Measurements from ENCODE around the gene PLEKHA6. TPM values are rescaled to one million over a fixed set of nuclear protein-coding genes. Genes with fewer than 3 reads are reported as not detected.

Gene PLEKHA6
- total and polyA plus RNA-seq, 2 experiments from 2014 or later, result 2.8 to 6.2 TPM

DNA sequence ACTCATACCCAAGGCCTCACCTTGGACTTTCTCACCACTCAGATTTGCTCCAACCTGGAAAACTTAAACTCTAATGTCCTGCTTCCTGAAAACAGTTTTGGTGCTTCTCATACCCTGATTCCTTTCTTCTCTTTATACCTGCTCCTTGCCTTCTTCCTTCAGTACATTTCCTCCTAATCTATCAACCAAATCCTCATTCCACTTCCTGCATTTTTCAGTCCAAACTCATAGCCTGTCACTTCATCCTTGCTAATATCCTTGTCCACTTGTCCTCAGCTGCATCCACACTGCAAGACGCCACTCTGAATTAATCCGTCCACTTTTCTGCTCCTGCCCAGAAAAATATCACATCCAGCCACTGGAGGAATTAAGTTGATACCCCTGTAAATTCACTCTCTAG is 26.0 kb upstream of the PLEKHA6 start:
- Histone ChIP-seq H3F3A (replicated peaks; ENCODE audit: low read depth) (no peaks in the 10 kb centered on the region), H3K4me2 (no peak overlapping the region), H3K27ac (ENCODE audit: low read depth) (no peak overlapping the region), H3K4me3 (no peak overlapping the region), H4K20me1 (replicated peaks; ENCODE audit: insufficient read depth) (no peaks in the 10 kb centered on the region), H3K9me2 (ENCODE audit: insufficient read depth) (no peaks in the 10 kb centered on the region), H3K27me3 (ENCODE audit: insufficient read depth) (peaks cover 5% of the 10 kb centered on the region; the same call in 1 of the 2 replicates), H3K36me3 (ENCODE audit: insufficient read depth) (no peaks in the 10 kb centered on the region), H3K4me1 (ENCODE audit: insufficient read depth) (no peaks in the 10 kb centered on the region), H3K79me2 (replicated peaks; ENCODE audit: insufficient read depth) (no peaks in the 10 kb centered on the region), H2AFZ (no peak overlapping the region)
- no peaks in the 10 kb centered on the region for H3K36me3 Mint-ChIP-seq (ENCODE audit: low read depth)
- H3K4me3 Mint-ChIP-seq, result no peak overlapping the region
- DNase-seq (ENCODE audit: low spot score), result no peak
- H3K27ac Mint-ChIP-seq, result no peak overlapping the region
- no peak for ATAC-seq
- no peaks in the 10 kb centered on the region for H3K27me3 Mint-ChIP-seq (ENCODE audit: insufficient read depth, low read depth, poor library complexity)
- TF ChIP-seq EZH2phosphoT487 (IDR thresholded peaks at IDR 0.05; ENCODE audit: unreplicated experiment) (no peak), JUNB (IDR thresholded peaks at IDR 0.05; ENCODE audit: unreplicated experiment) (no peak), EZH2 (IDR thresholded peaks at IDR 0.05; ENCODE audit: low read depth, unreplicated experiment) (no peak), CREB1 (CRISPR knock-in tag; IDR thresholded peaks at IDR 0.05; ENCODE audit: low read depth) (no peak), ZNF331 (CRISPR knock-in tag; IDR thresholded peaks at IDR 0.05; ENCODE audit: low read depth) (no peak)
- TF ChIP-seq, protein P1, sequence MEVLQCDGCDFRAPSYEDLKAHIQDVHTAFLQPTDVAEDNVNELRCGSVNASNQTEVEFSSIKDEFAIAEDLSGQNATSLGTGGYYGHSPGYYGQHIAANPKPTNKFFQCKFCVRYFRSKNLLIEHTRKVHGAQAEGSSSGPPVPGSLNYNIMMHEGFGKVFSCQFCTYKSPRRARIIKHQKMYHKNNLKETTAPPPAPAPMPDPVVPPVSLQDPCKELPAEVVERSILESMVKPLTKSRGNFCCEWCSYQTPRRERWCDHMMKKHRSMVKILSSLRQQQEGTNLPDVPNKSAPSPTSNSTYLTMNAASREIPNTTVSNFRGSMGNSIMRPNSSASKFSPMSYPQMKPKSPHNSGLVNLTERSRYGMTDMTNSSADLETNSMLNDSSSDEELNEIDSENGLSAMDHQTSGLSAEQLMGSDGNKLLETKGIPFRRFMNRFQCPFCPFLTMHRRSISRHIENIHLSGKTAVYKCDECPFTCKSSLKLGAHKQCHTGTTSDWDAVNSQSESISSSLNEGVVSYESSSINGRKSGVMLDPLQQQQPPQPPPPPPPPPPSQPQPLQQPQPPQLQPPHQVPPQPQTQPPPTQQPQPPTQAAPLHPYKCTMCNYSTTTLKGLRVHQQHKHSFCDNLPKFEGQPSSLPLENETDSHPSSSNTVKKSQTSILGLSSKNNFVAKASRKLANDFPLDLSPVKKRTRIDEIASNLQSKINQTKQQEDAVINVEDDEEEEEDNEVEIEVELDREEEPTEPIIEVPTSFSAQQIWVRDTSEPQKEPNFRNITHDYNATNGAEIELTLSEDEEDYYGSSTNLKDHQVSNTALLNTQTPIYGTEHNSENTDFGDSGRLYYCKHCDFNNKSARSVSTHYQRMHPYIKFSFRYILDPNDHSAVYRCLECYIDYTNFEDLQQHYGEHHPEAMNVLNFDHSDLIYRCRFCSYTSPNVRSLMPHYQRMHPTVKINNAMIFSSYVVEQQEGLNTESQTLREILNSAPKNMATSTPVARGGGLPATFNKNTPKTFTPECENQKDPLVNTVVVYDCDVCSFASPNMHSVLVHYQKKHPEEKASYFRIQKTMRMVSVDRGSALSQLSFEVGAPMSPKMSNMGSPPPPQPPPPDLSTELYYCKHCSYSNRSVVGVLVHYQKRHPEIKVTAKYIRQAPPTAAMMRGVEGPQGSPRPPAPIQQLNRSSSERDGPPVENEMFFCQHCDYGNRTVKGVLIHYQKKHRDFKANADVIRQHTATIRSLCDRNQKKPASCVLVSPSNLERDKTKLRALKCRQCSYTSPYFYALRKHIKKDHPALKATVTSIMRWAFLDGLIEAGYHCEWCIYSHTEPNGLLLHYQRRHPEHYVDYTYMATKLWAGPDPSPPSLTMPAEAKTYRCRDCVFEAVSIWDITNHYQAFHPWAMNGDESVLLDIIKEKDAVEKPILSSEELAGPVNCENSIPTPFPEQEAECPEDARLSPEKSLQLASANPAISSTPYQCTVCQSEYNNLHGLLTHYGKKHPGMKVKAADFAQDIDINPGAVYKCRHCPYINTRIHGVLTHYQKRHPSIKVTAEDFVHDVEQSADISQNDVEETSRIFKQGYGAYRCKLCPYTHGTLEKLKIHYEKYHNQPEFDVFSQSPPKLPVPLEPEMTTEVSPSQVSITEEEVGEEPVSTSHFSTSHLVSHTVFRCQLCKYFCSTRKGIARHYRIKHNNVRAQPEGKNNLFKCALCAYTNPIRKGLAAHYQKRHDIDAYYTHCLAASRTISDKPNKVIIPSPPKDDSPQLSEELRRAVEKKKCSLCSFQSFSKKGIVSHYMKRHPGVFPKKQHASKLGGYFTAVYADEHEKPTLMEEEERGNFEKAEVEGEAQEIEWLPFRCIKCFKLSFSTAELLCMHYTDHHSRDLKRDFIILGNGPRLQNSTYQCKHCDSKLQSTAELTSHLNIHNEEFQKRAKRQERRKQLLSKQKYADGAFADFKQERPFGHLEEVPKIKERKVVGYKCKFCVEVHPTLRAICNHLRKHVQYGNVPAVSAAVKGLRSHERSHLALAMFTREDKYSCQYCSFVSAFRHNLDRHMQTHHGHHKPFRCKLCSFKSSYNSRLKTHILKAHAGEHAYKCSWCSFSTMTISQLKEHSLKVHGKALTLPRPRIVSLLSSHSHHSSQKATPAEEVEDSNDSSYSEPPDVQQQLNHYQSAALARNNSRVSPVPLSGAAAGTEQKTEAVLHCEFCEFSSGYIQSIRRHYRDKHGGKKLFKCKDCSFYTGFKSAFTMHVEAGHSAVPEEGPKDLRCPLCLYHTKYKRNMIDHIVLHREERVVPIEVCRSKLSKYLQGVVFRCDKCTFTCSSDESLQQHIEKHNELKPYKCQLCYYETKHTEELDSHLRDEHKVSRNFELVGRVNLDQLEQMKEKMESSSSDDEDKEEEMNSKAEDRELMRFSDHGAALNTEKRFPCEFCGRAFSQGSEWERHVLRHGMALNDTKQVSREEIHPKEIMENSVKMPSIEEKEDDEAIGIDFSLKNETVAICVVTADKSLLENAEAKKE (CRISPR knock-in tag; IDR thresholded peaks at IDR 0.05), result no peak
- TF ChIP-seq, protein P2, sequence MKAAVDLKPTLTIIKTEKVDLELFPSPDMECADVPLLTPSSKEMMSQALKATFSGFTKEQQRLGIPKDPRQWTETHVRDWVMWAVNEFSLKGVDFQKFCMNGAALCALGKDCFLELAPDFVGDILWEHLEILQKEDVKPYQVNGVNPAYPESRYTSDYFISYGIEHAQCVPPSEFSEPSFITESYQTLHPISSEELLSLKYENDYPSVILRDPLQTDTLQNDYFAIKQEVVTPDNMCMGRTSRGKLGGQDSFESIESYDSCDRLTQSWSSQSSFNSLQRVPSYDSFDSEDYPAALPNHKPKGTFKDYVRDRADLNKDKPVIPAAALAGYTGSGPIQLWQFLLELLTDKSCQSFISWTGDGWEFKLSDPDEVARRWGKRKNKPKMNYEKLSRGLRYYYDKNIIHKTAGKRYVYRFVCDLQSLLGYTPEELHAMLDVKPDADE (IDR thresholded peaks at IDR 0.05), result no peak
- TF ChIP-seq, protein P3, sequence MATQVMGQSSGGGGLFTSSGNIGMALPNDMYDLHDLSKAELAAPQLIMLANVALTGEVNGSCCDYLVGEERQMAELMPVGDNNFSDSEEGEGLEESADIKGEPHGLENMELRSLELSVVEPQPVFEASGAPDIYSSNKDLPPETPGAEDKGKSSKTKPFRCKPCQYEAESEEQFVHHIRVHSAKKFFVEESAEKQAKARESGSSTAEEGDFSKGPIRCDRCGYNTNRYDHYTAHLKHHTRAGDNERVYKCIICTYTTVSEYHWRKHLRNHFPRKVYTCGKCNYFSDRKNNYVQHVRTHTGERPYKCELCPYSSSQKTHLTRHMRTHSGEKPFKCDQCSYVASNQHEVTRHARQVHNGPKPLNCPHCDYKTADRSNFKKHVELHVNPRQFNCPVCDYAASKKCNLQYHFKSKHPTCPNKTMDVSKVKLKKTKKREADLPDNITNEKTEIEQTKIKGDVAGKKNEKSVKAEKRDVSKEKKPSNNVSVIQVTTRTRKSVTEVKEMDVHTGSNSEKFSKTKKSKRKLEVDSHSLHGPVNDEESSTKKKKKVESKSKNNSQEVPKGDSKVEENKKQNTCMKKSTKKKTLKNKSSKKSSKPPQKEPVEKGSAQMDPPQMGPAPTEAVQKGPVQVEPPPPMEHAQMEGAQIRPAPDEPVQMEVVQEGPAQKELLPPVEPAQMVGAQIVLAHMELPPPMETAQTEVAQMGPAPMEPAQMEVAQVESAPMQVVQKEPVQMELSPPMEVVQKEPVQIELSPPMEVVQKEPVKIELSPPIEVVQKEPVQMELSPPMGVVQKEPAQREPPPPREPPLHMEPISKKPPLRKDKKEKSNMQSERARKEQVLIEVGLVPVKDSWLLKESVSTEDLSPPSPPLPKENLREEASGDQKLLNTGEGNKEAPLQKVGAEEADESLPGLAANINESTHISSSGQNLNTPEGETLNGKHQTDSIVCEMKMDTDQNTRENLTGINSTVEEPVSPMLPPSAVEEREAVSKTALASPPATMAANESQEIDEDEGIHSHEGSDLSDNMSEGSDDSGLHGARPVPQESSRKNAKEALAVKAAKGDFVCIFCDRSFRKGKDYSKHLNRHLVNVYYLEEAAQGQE (IDR thresholded peaks at IDR 0.05; ENCODE audit: unreplicated experiment), result no peak
- H3K9me3 Mint-ChIP-seq, result no peaks in the 10 kb centered on the region
- H3K4me1 Mint-ChIP-seq, result no peaks in the 10 kb centered on the region

Measured in GM23338 (cell line).